Gastroesophageal sphincter (tissue), 4 donors: ENCODE data around the gene CASP12. TPM values are rescaled to one million over a fixed set of nuclear protein-coding genes. Genes with fewer than 3 reads are reported as not detected.

Source experiments
- ATAC-seq: fragments of 150-250 bp; one replicate; pipeline ENCODE4 v1.9.1; 2016; ENCODE audit warnings: mild to moderate bottlenecking, moderate library complexity
- H3K27ac ChIP-seq, 4 donors: fragments of 200-600 bp; sonication (generic) in 3 of 4; 1 replicate in 3 of 4; 2 replicates in 1 of 4; pipeline ENCODE4 v1.5.1; 2016 to 2019
- H3K27me3 ChIP-seq: fragments of 200-600 bp; sonication (generic); one replicate; pipeline ENCODE4 v1.5.1; 2019
- H3K36me3 ChIP-seq, 2 donors: fragments of 200-600 bp; sonication (generic); one replicate each; pipeline ENCODE4 v1.5.1; 2019; ENCODE audit warnings: control low read depth in 1 of 2
- H3K4me1 ChIP-seq, 3 donors: fragments of 200-600 bp; sonication (generic); 1 replicate in 2 of 3; 2 replicates in 1 of 3; pipeline ENCODE4 v1.5.1; 2016 to 2019; ENCODE audit warnings: control low read depth in 2 of 3
- H3K4me3 ChIP-seq, 2 donors: fragments of 200-600 bp; sonication (generic); one replicate each; pipeline ENCODE4 v1.5.1; 2019; ENCODE audit warnings: mild to moderate bottlenecking in 1 of 2, moderate library complexity in 1 of 2
- H3K9me3 ChIP-seq, 3 donors: fragments of 200-600 bp; sonication (generic); one replicate each; pipeline ENCODE4 v1.5.1; 2017 to 2019; ENCODE audit warnings: control low read depth in 2 of 3
- CTCF ChIP-seq, 4 experiments: fragments of 200-600 bp in 2 of 4; fragments of 450-650 bp in 2 of 4; sonication (generic) in 1 of 4; IDR thresholded peaks; one replicate each; pipeline ENCODE4 v1.5.1; 2017 to 2019; ENCODE audit warnings: antibody characterized with exemption in 4 of 4, mild to moderate bottlenecking in 2 of 4, moderate library complexity in 2 of 4
- EP300 ChIP-seq: sonication (generic); formaldehyde crosslinking; IDR thresholded peaks from one replicate; pipeline ENCODE4 v1.6.1; 2017; ENCODE audit warnings: antibody characterized with exemption, mild to moderate bottlenecking
- POLR2A ChIP-seq, 2 donors: fragments of 450-650 bp; IDR thresholded peaks; one replicate each; pipeline ENCODE4 v1.6.1; 2017; ENCODE audit warnings: antibody characterized with exemption in 2 of 2, mild to moderate bottlenecking in 2 of 2, moderate library complexity in 1 of 2
- POLR2AphosphoS5 ChIP-seq: sonication (generic); formaldehyde crosslinking; IDR thresholded peaks from one replicate; pipeline ENCODE4 v1.6.1; 2017; ENCODE audit warnings: antibody characterized with exemption
- WGBS, 2 donors: methylation state at CpG; one replicate each; pipeline ENCODE4 v1.1.5; 2018; ENCODE audit warnings: low coverage in 1 of 2; 5-methylcytosine and 5-hydroxymethylcytosine counted together
- total RNA-seq, 4 donors: library from RNA; depleted of rRNA; stranded (reverse); fragments of >200 nt; gene quantifications; one replicate each; pipeline ENCODE4 v1.1.0, GENCODE V29; 2016

The CASP12 gene
- total RNA-seq, 4 donors from 2014 or later: 1.2 to 8.9 (median 2.2) TPM

- ATAC-seq: no peak
- 97 to 100% methylated on average over 3 of the region's 3 CpGs for WGBS, 2 donors
- no peaks in the 10 kb centered on the region for H3K4me1 ChIP-seq
- no peak overlapping the region for H3K27ac ChIP-seq
- H3K36me3 ChIP-seq: no peaks in the 10 kb centered on the region
- no peaks in the 10 kb centered on the region for H3K27me3 ChIP-seq
- no peaks in the 10 kb centered on the region for H3K9me3 ChIP-seq
- H3K4me3 ChIP-seq: no peak overlapping the region
- TF ChIP-seq CTCF (IDR thresholded peaks at IDR 0.05) (no peak), POLR2AphosphoS5 (no peak), POLR2A (IDR thresholded peaks at IDR 0.05) (no peak), EP300 (no peak)
These were observed 45.0 kb downstream of the CASP12 start for GRCh38 chr11:104853276-104853675.

- H3K4me3 ChIP-seq: no peak overlapping the region
- H3K9me3 ChIP-seq: no peaks in the 10 kb centered on the region
- H3K27me3 ChIP-seq: no peaks in the 10 kb centered on the region
- ATAC-seq: no peak
- 69 to 83% methylated on average over 1 of the region's 1 CpG for WGBS, 2 donors
- H3K4me1 ChIP-seq: no peaks in the 10 kb centered on the region
- no peak for TF ChIP-seq POLR2AphosphoS5
- no peak overlapping the region for H3K27ac ChIP-seq
- no peaks in the 10 kb centered on the region for H3K36me3 ChIP-seq
These were observed 45.4 kb downstream of the CASP12 start for GRCh38 chr11:104852811-104853210.

DNA sequence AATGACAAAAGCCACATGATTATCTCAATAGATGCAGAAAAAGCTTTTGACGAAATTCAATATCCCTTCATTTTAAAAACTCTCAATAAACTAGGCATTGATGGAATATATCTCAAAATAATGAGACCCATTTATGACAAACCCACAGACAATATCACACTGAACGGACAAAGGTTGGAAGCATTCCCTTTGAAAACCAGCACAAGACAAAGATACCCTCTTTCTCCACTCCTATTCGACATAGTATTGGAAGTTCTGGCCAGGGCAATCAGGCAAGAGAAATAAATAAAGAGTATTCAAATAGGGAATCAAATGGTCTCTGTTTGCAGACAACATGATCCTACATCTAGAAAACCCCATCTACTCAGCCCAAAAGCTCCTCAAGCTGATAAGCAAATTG, 52.0 kb downstream of the CASP12 start:
- no peak for ATAC-seq
- Histone ChIP-seq H3K4me3 (no peak overlapping the region), H3K27ac (no peak overlapping the region), H3K36me3 (no peaks in the 10 kb centered on the region), H3K9me3 (no peaks in the 10 kb centered on the region), H3K4me1 (no peaks in the 10 kb centered on the region), H3K27me3 (no peaks in the 10 kb centered on the region)
- WGBS, 2 donors: 80 to 86% methylated on average over 2 to 3 of the region's 3 CpGs
- TF ChIP-seq EP300 (no peak), CTCF (IDR thresholded peaks at IDR 0.05) (no peak), POLR2AphosphoS5 (no peak), POLR2A (IDR thresholded peaks at IDR 0.05) (no peak)

GRCh38 chr11:104844451-104844850, 53.8 kb downstream of the CASP12 start:
- H3K4me1 ChIP-seq: no peaks in the 10 kb centered on the region
- no peak for ATAC-seq
- TF ChIP-seq POLR2AphosphoS5: no peak
- no peak for TF ChIP-seq CTCF (IDR thresholded peaks at IDR 0.05)
- TF ChIP-seq POLR2A (IDR thresholded peaks at IDR 0.05): no peak
- TF ChIP-seq EP300: no peak
- H3K27ac ChIP-seq: no peak overlapping the region
- H3K27me3 ChIP-seq: no peaks in the 10 kb centered on the region
- no peak overlapping the region for H3K4me3 ChIP-seq
- WGBS, 2 donors: 85 to 100% methylated on average over 1 of the region's 1 CpG
- peaks cover 0 to 1% (median 0%) of the 10 kb centered on the region in 3 donors for H3K9me3 ChIP-seq
- no peaks in the 10 kb centered on the region for H3K36me3 ChIP-seq

GRCh38 chr11:104843150-104843836, 55.0 kb downstream of the CASP12 start:
- TF ChIP-seq POLR2A (IDR thresholded peaks at IDR 0.05) (no peak), EP300 (no peak), CTCF (IDR thresholded peaks at IDR 0.05) (no peak), POLR2AphosphoS5 (no peak)
- 69 to 70% methylated on average over 3 to 4 of the region's 4 CpGs for WGBS, 2 donors
- ATAC-seq: no peak
- H3K36me3 ChIP-seq: no peaks in the 10 kb centered on the region
- peaks cover 0 to 12% (median 0%) of the 10 kb centered on the region in 3 donors for H3K9me3 ChIP-seq
- no peaks in the 10 kb centered on the region for H3K4me1 ChIP-seq
- H3K27ac ChIP-seq: no peak overlapping the region
- H3K27me3 ChIP-seq: no peaks in the 10 kb centered on the region
- no peak overlapping the region for H3K4me3 ChIP-seq
